ENCODE measurements around the gene REM2.

Gene REM2

GRCh38 chr14:22932146-22932545 is 49.1 kb downstream of the REM2 start:
- DNase-seq = no peak

- DNase-seq = no peak
Observed at GRCh38 chr14:22935156-22935555, 52.1 kb downstream of the REM2 start.
